Mucosa of gallbladder (tissue), 1 donor: ENCODE results near the gene NDRG4. TPM values are rescaled to one million over a fixed set of nuclear protein-coding genes. Genes with fewer than 3 reads are reported as not detected.
A peak's percentile ranks its signal among the peaks of the same experiment; 100 is the strongest.

Source experiments
- DNase-seq: peaks from one replicate; pipeline ENCODE4 v3.0.0-alpha.2; 2020; ENCODE audit warnings: low spot score
- total RNA-seq: library from RNA; stranded (reverse); gene quantifications from one replicate; pipeline ENCODE4 v1.2.1, GENCODE V29; 2021
- donor health status: DM: no; HTN: no; CAD: no.

The NDRG4 gene
- total RNA-seq, 1 donor from 2014 or later = 5.6 TPM

GRCh38 chr16:58510097-58510775 is 10.3 kb downstream of the NDRG4 start:
- DNase-seq = no peak

DNA sequence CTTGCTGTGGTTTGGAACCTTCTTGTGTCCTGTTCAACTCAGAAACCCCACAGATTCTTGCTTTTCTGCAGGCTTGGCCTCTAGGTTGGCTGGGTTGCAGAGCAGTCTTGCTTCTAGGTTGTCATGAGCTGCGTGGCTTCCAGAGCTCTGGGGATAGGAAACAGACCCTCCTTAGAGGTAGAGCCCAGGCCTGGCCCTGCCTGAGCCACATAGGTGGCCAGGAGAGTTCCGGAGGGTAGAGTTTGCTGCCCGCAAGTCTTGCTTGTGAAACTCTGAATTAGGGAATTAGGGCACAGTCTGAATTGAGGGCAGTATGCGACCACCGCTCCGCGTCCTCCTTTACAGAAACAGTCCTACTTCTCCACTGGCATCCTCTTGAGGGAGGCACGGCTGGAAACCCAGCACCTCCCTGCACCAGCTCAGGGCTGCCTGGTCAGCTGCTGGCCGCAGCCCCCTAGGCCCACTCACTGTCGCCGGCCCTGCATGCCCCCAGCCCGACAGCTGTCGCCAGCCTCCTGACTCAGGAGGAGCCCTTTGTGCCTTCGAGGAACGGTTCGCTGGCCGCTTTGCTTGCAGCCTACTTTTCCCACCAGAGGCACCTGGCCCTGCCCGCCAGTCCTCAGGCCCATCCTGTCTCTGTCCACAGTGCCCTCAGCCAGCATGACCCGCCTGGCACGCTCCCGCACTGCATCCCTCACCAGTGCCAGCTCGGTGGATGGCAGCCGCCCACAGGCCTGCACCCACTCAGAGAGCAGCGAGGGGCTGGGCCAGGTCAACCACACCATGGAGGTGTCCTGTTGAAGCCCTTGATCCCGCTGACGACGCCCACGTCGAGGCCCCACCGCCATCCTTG is 11.1 kb downstream of the NDRG4 start:
- no peak for DNase-seq

- DNase-seq = peak; percentile 70
Measured at GRCh38 chr16:58511933-58512815, 12.2 kb downstream of the NDRG4 start.

- no peak for DNase-seq
Measured at GRCh38 chr16:58513874-58514273, 13.9 kb downstream of the NDRG4 start.

DNA sequence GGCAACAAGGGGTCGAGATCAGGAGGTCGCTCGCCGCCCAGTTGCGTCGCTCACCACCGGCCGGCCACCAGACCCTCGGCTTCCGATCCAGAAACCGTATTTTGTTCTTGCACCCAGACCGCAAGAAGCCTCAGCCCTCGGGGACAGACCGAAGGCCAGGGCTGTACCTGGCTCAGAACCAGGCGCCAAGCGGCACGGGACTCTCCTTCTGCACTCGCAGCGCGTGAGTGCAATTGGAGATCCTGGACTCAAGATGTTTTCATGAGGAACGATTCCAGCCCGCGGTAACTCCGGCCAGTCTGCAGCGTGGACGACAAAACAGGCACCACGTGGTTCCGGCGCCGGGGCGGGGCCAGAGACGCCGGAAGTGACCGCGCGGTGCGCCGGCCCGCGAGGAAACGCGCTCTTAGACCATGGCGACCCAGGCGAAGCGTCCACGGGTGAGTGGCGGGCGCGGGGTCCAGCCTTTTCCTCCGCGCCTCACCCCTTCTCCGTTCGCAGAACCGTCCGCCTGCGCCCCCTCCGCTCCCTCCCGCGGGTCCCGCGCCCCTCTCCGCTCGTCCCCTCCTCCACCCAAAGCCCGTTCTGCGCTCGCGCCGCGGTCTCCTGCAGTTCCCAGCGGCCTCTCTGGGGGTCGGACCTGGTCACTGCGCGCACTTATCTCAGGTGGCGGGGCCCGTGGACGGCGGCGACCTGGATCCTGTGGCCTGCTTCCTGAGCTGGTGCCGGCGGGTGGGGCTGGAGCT is 15.4 kb downstream of the NDRG4 start, which contains the start of gene SETD6:
Gene SETD6 (plus strand): TSS at position 393 of the 746 bp plus-strand sequence. CDS start 21 bp downstream, at position 414.
- DNase-seq = peak; percentile 88

GRCh38 chr16:58515871-58516767 is 16.2 kb downstream of the NDRG4 start:
- no peak for DNase-seq

GRCh38 chr16:58516768-58517107 is 16.8 kb downstream of the NDRG4 start:
- no peak for DNase-seq

DNA sequence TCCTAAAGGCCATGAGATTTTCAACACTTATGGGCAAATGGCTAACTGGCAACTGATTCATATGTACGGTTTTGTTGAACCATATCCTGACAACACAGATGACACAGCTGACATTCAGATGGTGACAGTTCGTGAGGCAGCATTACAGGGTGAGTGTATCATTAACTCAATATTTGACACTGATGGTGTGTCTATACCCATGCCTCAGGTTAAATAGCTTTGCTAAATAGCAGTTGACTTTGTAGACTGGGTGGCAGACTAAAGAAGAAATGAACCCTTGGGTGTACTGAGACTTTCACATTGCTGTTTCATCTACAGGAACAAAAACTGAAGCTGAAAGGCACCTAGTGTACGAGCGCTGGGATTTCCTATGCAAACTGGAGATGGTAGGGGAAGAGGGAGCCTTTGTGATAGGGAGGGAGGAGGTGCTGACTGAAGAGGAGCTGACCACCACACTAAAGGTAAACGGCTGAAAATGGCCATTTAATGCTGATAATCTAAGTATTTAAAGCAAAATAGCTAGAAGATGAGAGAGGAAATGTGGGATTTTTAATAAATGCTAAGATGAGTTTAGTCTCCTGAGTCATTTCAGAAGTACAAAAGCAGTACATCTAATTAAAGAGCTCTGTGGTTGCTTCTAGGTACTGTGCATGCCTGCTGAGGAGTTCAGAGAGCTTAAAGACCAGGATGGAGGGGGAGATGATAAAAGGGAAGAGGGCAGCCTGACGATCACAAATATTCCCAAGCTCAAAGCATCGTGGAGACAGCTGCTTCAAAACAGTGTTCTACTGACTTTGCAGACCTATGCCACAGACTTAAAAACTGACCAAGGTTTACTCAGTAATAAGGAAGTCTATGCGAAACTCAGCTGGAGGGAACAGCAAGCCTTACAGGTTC is 18.4 kb downstream of the NDRG4 start:
- no peak for DNase-seq

DNA sequence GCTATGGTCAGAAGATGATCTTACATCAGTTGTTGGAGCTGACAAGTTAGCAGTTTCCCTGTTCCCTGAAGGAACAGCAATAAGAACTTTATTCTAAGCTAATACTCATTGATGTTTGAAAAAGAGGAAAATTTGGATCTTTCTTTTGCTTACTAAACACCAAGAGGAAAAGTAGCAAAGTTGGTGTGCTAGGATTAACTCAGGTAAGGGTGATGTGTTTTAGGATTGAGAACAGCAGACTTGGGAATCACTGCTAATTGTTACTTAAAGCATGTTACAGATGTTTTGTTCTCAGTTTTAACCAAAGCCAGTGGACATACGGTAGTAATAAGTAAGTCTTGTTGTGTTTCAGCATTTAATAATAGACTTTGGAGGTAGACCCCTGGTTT is 19.0 kb downstream of the NDRG4 start:
- no peak for DNase-seq

- DNase-seq = no peak
Measured at GRCh38 chr16:58519707-58520106, 19.8 kb downstream of the NDRG4 start.

DNA sequence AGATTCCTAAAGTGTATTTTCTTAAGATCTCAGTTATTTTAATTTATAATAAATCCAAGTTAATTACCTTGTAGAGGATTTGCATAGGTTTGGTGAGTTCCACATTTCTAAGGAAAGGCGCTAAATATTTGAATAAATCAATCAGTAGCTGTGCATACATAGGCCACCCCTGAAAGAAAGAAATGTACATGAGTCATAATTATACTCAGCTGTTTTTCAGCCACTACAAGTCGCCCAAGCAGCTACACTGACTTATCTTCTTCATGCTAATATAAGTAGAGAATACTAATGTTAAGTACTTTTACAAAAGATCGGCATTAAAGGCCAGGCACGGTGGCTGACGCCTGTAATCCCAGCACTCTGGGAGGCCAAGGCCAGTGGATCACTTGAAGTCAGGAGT is 30.2 kb downstream of the NDRG4 start:
- DNase-seq = no peak

DNA sequence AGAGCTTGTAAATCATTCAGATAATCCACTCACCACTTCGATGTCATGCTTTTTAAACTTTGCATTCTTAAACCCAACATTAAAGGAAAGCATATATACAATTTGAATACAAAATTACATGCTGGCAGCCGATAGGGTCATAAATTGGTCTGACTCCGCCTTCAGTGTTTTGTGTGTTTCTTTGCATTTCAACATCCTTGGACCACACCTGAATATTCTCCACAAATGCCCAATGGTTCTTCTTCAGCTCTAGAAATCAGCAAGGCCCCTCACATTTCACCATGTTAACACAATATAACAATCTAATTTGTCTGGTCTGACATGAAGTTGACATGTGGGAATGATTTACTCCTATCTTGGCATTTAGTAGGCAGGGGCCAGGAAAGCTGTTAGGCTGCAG is 32.5 kb downstream of the NDRG4 start:
- DNase-seq = no peak

DNA sequence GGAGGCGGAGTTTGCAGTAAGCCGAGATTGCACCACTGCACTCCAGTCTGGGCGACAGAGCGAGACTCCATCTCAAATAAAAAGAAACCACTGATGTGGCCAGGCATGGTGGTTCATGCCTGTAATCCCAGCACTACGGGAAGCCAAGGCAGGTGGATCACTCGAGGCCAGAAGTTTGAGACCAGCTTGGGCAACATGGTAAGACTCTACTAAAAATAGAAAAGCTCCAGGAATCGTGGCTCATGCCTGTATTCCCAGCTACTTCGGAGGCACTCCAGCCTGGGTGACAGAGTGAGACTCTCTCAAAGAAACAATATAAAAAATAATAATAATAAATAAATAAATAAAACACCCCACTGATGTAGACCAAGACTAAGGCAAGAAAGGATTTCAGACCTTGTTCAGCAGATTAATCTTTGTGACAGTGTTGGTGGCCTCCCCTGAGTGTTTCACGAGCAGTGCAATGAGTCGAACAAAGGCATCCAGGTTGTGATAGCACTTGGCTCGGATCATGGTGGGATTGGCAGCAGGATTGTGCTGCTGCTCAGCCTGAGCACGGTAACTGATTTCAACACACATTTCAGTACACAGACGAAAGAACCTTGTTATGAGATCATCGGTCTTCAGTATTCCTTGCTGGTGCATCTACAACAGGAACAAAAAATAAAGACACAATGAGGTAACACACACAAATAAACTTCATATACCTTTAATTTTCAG is 34.0 kb downstream of the NDRG4 start:
- no peak for DNase-seq

DNA sequence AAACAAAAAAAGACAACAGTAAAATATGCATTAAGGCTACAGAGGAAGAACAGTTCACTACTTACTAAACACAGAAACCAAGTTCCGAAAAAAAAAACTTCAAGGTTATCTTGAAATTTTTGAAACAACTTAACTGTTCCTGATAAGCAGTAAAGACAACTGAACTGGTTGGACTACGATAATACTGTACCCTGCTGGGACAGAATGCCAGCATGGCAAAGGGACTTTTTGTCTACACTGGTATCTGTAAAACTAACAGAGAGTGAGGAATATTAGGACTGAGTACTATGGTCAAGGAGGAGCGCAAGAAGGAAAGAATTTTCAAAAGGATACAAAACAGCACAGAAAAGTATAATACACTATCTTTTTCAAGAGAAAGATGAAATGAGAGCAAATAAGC is 35.2 kb downstream of the NDRG4 start:
- no peak for DNase-seq

DNA sequence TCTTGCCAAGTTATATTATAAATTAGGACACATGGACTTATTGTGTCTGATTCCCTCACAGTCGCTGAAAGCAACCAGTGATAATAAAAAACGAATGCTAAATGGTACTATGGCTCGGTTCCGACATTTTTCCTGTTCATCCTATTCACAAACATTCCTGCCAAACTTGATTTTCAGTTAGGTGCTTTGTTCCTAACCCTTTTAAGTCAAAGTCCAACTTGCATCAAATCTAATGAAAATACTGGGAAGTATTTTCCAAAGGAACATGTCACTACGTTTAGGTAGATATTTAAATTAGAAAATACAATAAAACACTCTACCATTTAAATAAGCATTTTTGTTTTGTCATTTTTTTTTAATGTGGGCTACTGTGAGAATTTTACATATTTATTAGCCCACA is 36.3 kb downstream of the NDRG4 start:
- no peak for DNase-seq

DNA sequence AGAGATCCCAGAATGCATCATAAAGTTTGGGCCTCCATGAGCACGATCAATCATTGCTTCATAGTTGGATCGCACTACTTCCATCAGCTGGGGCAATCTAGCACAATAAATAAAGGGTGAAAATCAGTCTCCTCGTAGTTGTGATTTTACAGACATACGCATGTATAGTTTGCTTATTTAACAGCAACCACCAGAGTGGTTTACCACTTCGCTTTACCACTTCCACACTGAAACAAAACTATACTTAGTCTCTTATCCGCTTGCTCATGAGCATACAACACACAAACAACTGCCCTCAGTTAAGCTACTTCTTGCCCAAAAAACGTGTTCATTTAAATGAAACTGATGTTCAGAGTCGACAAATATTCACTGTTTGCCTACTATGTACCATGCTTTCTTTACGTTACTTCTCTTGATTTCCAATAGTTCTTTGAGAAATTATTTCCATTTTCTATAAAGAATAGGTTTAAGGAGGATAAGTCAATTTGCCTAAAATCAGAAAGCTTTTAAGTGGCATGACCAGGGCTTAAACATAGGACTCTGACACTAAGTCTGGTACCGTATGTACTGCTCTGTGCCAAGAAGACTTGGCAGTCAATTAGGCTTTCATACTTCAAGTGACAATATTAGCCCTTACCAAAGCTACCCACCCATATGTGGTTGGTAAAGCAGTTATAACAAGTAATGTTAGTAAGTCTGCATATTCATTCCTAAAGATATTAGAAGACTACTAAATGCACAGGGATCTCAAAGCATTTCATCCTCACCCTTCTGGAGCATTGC is 37.4 kb downstream of the NDRG4 start:
- no peak for DNase-seq

GRCh38 chr16:58541711-58542110 is 41.8 kb downstream of the NDRG4 start:
- DNase-seq = no peak

GRCh38 chr16:58542291-58542690 is 42.3 kb downstream of the NDRG4 start:
- DNase-seq = no peak
